Measurements from ENCODE around the gene WDR88. TPM values are rescaled to one million over a fixed set of nuclear protein-coding genes. Genes with fewer than 3 reads are reported as not detected.
"Not testable (repeated sequence)": the region's sequence is repeated elsewhere in the genome, so short reads cannot be mapped to it uniquely, and the experiment has no call there.

Gene WDR88
- total RNA-seq, 2 donors from 2014 or later: not detected

- no peaks in the 10 kb centered on the region for H3K27me3 ChIP-seq
Observed at GRCh38 chr19:33124207-33125098, 7.5 kb upstream of the WDR88 start.

GRCh38 chr19:33125929-33126388 lies 6.0 kb upstream of the WDR88 start:
- Histone ChIP-seq H3K4me1 (no peaks in the 10 kb centered on the region), H3K27me3 (no peaks in the 10 kb centered on the region), H3K4me3 (no peak overlapping the region), H3K9me3 (no peaks in the 10 kb centered on the region), H3K27ac (no peak overlapping the region), H3K36me3 (replicated peaks in 1 of 2; ENCODE audit: insufficient read depth in 1 of 2, low read depth in 2 of 2) (peaks cover 0 to 8% of the 10 kb centered on the region in 2 donors)
- 32 to 36% methylated on average over 12 of the region's 12 CpGs for WGBS, 2 donors
- peak; percentile 66 to 84 (median 69) for TF ChIP-seq CTCF (IDR thresholded peaks at IDR 0.05)
- no peak for TF ChIP-seq POLR2A (IDR thresholded peaks at IDR 0.05)
- ATAC-seq (peak; percentile 77), DNase-seq (peak; percentile 48 to 60 (median 54))
- intact Hi-C loops (cut with DNase I): no loop called here

More at GRCh38 chr19:33124207-33125098, 7.5 kb upstream of the WDR88 start:
- TF ChIP-seq CTCF (IDR thresholded peaks at IDR 0.05) (no peak), POLR2A (IDR thresholded peaks at IDR 0.05) (no peak)
- Histone ChIP-seq H3K4me1 (no peaks in the 10 kb centered on the region), H3K27ac (no peak overlapping the region), H3K36me3 (replicated peaks in 1 of 2; ENCODE audit: insufficient read depth in 1 of 2, low read depth in 2 of 2) (peaks cover 0 to 8% of the 10 kb centered on the region in 2 donors), H3K4me3 (no peak overlapping the region), H3K9me3 (no peaks in the 10 kb centered on the region)
- no peak for ATAC-seq
- no peak for DNase-seq
- intact Hi-C loops (cut with DNase I): no loop called here
- WGBS, 2 donors: 78 to 83% methylated on average over 10 of the region's 10 CpGs

DNA sequence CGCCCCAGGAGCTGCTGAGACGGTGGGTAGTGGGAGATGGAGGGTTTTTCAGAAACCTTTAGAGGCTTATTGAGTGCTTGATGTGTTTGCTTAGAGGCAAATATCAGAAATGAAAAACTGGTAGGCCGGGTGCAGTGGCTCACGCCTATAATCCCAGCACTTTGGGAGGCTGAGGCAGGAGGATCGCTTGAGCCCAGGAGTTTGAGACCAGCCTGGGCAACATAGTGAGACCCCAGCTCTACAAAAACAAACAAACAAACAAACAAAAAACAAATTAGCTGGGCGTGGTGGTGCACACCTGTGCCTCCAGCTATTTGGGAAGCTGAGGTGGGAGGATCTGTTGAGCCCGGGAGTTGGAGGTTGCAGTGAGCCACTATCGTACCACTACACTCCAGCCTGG lies 5.2 kb upstream of the WDR88 start:
- H3K9me3 ChIP-seq; ATAC-seq; H3K27me3 ChIP-seq; H3K4me1 ChIP-seq; intact Hi-C loops (cut with DNase I); H3K27ac ChIP-seq; DNase-seq; H3K36me3 ChIP-seq (replicated peaks in 1 of 2; ENCODE audit: insufficient read depth in 1 of 2, low read depth in 2 of 2); H3K4me3 ChIP-seq: not testable (repeated sequence)
- WGBS, 2 donors: 88 to 90% methylated on average over 8 of the region's 8 CpGs

- H3K4me3 ChIP-seq: no peak overlapping the region
- 88 to 91% methylated on average over 6 of the region's 6 CpGs for WGBS, 2 donors
- DNase-seq (no peak), ATAC-seq (no peak)
- no peaks in the 10 kb centered on the region for H3K9me3 ChIP-seq
- intact Hi-C loops (cut with DNase I): no loop called here
- H3K27ac ChIP-seq: no peak overlapping the region
- no peak for TF ChIP-seq POLR2A (IDR thresholded peaks at IDR 0.05)
- no peak for TF ChIP-seq CTCF (IDR thresholded peaks at IDR 0.05)
- no peaks in the 10 kb centered on the region for H3K4me1 ChIP-seq
- peaks cover 0 to 8% of the 10 kb centered on the region in 2 donors for H3K36me3 ChIP-seq (replicated peaks in 1 of 2; ENCODE audit: insufficient read depth in 1 of 2, low read depth in 2 of 2)
- H3K27me3 ChIP-seq: no peaks in the 10 kb centered on the region
Observed at GRCh38 chr19:33129901-33130300, 2.0 kb upstream of the WDR88 start.

DNA sequence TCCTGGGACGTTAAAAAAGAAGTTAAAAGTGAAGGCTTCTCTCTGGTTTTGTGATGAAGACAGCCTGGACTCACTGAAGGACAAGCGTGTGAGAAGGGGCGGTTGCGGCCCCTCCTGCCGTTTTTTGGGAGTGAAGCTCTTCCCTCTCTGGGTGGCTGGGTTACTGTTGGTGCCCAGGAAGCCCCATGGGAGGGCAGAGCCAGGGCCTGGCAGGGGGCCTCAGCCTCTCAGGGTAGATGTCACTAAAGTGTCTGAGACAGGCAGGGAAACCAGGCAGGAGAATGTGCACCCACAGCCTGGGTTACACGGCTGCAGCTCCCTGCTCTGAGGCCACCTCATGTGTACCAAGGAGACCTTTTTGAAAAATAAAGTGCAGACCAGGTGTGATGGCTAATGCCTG lies 1.5 kb upstream of the WDR88 start:
- Histone ChIP-seq H3K36me3 (replicated peaks in 1 of 2; ENCODE audit: insufficient read depth in 1 of 2, low read depth in 2 of 2) (peaks cover 0 to 8% of the 10 kb centered on the region in 2 donors), H3K27ac (no peak overlapping the region), H3K9me3 (no peaks in the 10 kb centered on the region), H3K4me1 (no peaks in the 10 kb centered on the region), H3K4me3 (no peak overlapping the region), H3K27me3 (peaks cover 0 to 5% of the 10 kb centered on the region in 2 donors)
- intact Hi-C loops (cut with DNase I): no loop called here
- TF ChIP-seq POLR2A (IDR thresholded peaks at IDR 0.05): no peak
- no peak for TF ChIP-seq CTCF (IDR thresholded peaks at IDR 0.05)
- no peak for DNase-seq
- WGBS, 2 donors: 85 to 91% methylated on average over 5 to 6 of the region's 6 CpGs
- no peak for ATAC-seq

All from body of pancreas (tissue), 4 donors.